HepG2 (cell line): Measurements from ENCODE around the gene CD300A. TPM values are rescaled to one million over a fixed set of nuclear protein-coding genes. Genes with fewer than 3 reads are reported as not detected.

Experiments used
- ATAC-seq: fragments of 200-7000 bp; cut with Tn5 transposase; 3 replicates; pipeline ENCODE4 v1.9.1; 2020; ENCODE audit warnings: mild to moderate bottlenecking, moderate library complexity
- BruUV-seq: library from RNA; stranded (reverse); fragments of 400-500 nt; replicated peaks from 2 replicates; lab custom pipeline; 2021; lab: Mats Ljungman, UMichigan
- CTCF ChIA-PET: fragments of 300-600 bp; formaldehyde crosslinking; extraction: SDS; loops from one replicate; lab custom pipeline; 2021; ENCODE audit warnings: low total read pairs, inconsistent platforms, low intra/inter-chr PET ratio; lab: Yijun Ruan, JAX
- POLR2A ChIA-PET: fragments of 350-600 bp; sonication (Branson Sonifier 250); formaldehyde crosslinking; loops from one replicate; lab custom pipeline; 2020; ENCODE audit warnings: antibody characterized with exemption, inconsistent platforms; lab: Yijun Ruan, JAX
- DNase-seq: peaks from one replicate; pipeline ENCODE4 v3.0.0-alpha.2; 2015; ENCODE audit warnings: low spot score
- FAIRE-seq: peaks from 3 replicates; lab custom pipeline; 2011; peaks lifted over from hg19 to GRCh38; lab: Jason Lieb, UNC
- H2AFZ ChIP-seq: one replicate; pipeline ENCODE4 v1.6.1; 2011; ENCODE audit warnings: low read length, inconsistent platforms
- H3K27ac ChIP-seq: fragments of 300-600 bp; 3 replicates; pipeline ENCODE4 v1.8.0; 2011; ENCODE audit warnings: mixed run types, mild to moderate bottlenecking, mixed read lengths, low read length, inconsistent platforms; ENCODE audit not compliant: insufficient read depth; ENCODE audit errors: extremely low read length
- H3K27me3 ChIP-seq, 2 experiments: fragments of 200-600 bp in 1 of 2; 2 replicates in 1 of 2; 3 replicates in 1 of 2; pipeline versions ENCODE4 v1.6.0 to v1.8.0; 2011; ENCODE audit warnings: low read length in 2 of 2, mild to moderate bottlenecking in 2 of 2, moderate library complexity in 2 of 2, inconsistent platforms in 1 of 2; ENCODE audit not compliant: insufficient read depth in 2 of 2, control insufficient read depth in 1 of 2
- H3K36me3 ChIP-seq, 2 experiments: fragments of 200-600 bp in 1 of 2; replicated peaks in 1 of 2; 2 replicates in 1 of 2; 3 replicates in 1 of 2; pipeline versions ENCODE4 v1.5.1 to v1.8.0; 2011; ENCODE audit warnings: low read length in 2 of 2, inconsistent platforms in 1 of 2; ENCODE audit not compliant: insufficient read depth in 2 of 2, control insufficient read depth in 1 of 2
- H3K4me1 ChIP-seq: 2 replicates; pipeline ENCODE4 v1.5.1; 2012; ENCODE audit warnings: low read length, inconsistent platforms; ENCODE audit not compliant: insufficient read depth
- H3K4me2 ChIP-seq: 2 replicates; pipeline ENCODE4 v1.6.0; 2011; ENCODE audit warnings: low read depth, low read length, inconsistent platforms
- H3K4me3 ChIP-seq, 3 experiments: fragments of 200-600 bp in 1 of 3; sonication (generic), shearing (Covaris generic) in 1 of 3; replicated peaks in 1 of 3; 2 replicates each; pipeline ENCODE4 v1.5.1; 2011 to 2016; ENCODE audit warnings: low read length in 3 of 3, inconsistent platforms in 2 of 3, low read depth in 2 of 3, mild to moderate bottlenecking in 2 of 3, control low read depth in 1 of 3, mixed read lengths in 1 of 3; ENCODE audit not compliant: insufficient read depth in 1 of 3
- H3K79me2 ChIP-seq: one replicate; pipeline ENCODE4 v1.6.1; 2011; ENCODE audit warnings: low read length, inconsistent platforms; ENCODE audit not compliant: insufficient read depth
- H3K9ac ChIP-seq: 2 replicates; pipeline ENCODE4 v1.6.0; 2011; ENCODE audit warnings: mild to moderate bottlenecking, low read depth, low read length, inconsistent platforms; ENCODE audit not compliant: insufficient read depth
- H3K9me3 ChIP-seq: 2 replicates; pipeline ENCODE4 v1.5.1; 2012; ENCODE audit warnings: mild to moderate bottlenecking, low read length
- H4K20me1 ChIP-seq: 2 replicates; pipeline ENCODE4 v1.6.0; 2011; ENCODE audit warnings: inconsistent platforms, mild to moderate bottlenecking, low read length, moderate library complexity; ENCODE audit not compliant: insufficient read depth
- ARNT ChIP-seq: fragments of 450-650 bp; IDR thresholded peaks from 2 replicates; pipeline ENCODE4 v1.6.1; 2017
- RFX5 ChIP-seq: IDR thresholded peaks from 2 replicates; pipeline ENCODE4 v1.6.1; 2011; ENCODE audit warnings: low read depth, low read length, improper control_type of control experiment
- SALL2 ChIP-seq: sonication (generic); formaldehyde crosslinking; IDR thresholded peaks from 2 replicates; pipeline ENCODE4 v1.8.1; 2023; ENCODE audit warnings: mild to moderate bottlenecking, missing genetic modification reagents, inconsistent platforms
- SRF ChIP-seq: IDR thresholded peaks from 2 replicates; pipeline ENCODE4 v1.6.1; 2011; ENCODE audit warnings: mild to moderate bottlenecking, low read depth, low read length, moderate library complexity
- ZBTB8A ChIP-seq: sonication (generic); formaldehyde crosslinking; IDR thresholded peaks from 2 replicates; pipeline ENCODE4 v1.4.0; 2020; ENCODE audit warnings: mild to moderate bottlenecking, low read depth, missing genetic modification reagents, borderline replicate concordance
- ZNF383 ChIP-seq: sonication (generic); formaldehyde crosslinking; IDR thresholded peaks from 2 replicates; pipeline ENCODE4 v1.4.0; 2020; ENCODE audit warnings: missing genetic modification reagents, mild to moderate bottlenecking, borderline replicate concordance
- ZNF564 ChIP-seq: sonication (generic); formaldehyde crosslinking; IDR thresholded peaks from 2 replicates; pipeline ENCODE4 v1.8.1; 2023; ENCODE audit warnings: mild to moderate bottlenecking, missing genetic modification reagents
- ZNF782 ChIP-seq: sonication (generic); formaldehyde crosslinking; IDR thresholded peaks from 2 replicates; pipeline ENCODE4 v1.4.0; 2020; ENCODE audit warnings: missing genetic modification reagents, mild to moderate bottlenecking, borderline replicate concordance
- WGBS: methylation state at CpG from one replicate; pipeline ENCODE4 v1.1.6; 2017; ENCODE audit warnings: low lambda C conversion rate; 5-methylcytosine and 5-hydroxymethylcytosine counted together
- in situ Hi-C: cut with HindIII; loops from 2 replicates; pipeline ENCODE4 v1.10.0; 2017; ENCODE audit warnings: low pct_unique_long_range_greater_than_20kb; ENCODE audit not compliant: extremely low pct_ligation_motif_present
- intact Hi-C: fragments of 100-400 bp; cut with micrococcal nuclease; formaldehyde crosslinking; loops from one replicate; pipeline ENCODE4 v1.10.0; 2022; ENCODE audit not compliant: unreplicated experiment
- polyA plus RNA-seq, 8 experiments: library from polyadenylated mRNA; depleted of rRNA in 3 of 8; stranded (reverse) in 7 of 8; unstranded in 1 of 8; fragments of >200 nt; fragmentation: Illumina TruSeq in 4 of 8; extraction: Trizol in 4 of 8; gene quantifications; 2 replicates each; pipeline versions ENCODE4 v1.2.1 to v1.2.3, GENCODE V29; 2011 to 2016; ENCODE audit warnings: low read depth in 4 of 8, missing spikeins in 1 of 8, mixed read lengths in 1 of 8; ENCODE audit not compliant: insufficient read depth in 1 of 8
- total RNA-seq, 5 experiments: library from RNA; depleted of rRNA; stranded (reverse); fragments of >200 nt; fragmentation: Illumina TruSeq; extraction: Trizol; gene quantifications; 2 replicates each; pipeline ENCODE4 v1.2.3, GENCODE V29; 2016; ENCODE audit warnings: low read depth in 1 of 5
- TF ChIP-seq, protein P1 (sequence below): IDR thresholded peaks from 2 replicates; pipeline ENCODE4 v1.6.1; 2016; ENCODE audit warnings: missing genetic modification reagents, missing compliant biosample characterization
- TF ChIP-seq, protein P2 (sequence below): IDR thresholded peaks from 2 replicates; pipeline ENCODE4 v1.6.1; 2018; ENCODE audit warnings: missing genetic modification reagents, mild to moderate bottlenecking, missing compliant biosample characterization
- TF ChIP-seq, protein P3 (sequence below): sonication (generic); formaldehyde crosslinking; IDR thresholded peaks from 2 replicates; pipeline ENCODE4 v1.4.0; 2020; ENCODE audit warnings: missing genetic modification reagents
- TF ChIP-seq, protein P4 (sequence below): sonication (generic); formaldehyde crosslinking; IDR thresholded peaks from 2 replicates; pipeline ENCODE4 v1.5.0; 2020; ENCODE audit warnings: mild to moderate bottlenecking, missing genetic modification reagents
- TF ChIP-seq, protein P5 (sequence below): sonication (generic); formaldehyde crosslinking; IDR thresholded peaks from 2 replicates; pipeline ENCODE4 v1.4.0; 2020; ENCODE audit warnings: missing genetic modification reagents
- TF ChIP-seq, protein P6 (sequence below): sonication (generic); formaldehyde crosslinking; IDR thresholded peaks from 2 replicates; pipeline ENCODE4 v1.9.0; 2021; ENCODE audit warnings: mild to moderate bottlenecking, missing genetic modification reagents

Gene CD300A
- total and polyA plus RNA-seq, 2 of the 13 experiments (the other 11 are each of a cell fraction or from before 2014, with no cell fraction given) = not detected

DNA sequence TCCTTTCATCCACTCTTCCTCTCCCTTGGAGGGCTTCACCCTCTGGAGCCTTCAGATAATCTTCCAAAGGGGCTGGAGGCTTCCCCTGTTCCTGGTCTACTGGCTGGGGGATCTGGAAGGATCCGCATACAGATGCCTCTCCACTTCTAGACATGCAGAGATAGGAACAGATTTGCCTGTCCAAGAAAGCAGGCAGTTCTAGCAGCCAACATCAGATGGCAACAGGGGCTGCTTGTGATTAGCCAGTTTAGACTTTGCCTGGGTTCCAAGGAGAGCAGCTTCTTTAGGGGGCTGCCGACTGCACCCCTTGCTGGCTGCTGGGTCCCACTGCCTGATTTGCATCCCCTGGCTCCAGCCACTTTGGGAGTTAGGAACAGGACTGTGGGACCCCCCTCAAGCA, 6.2 kb upstream of the CD300A start:
- no peak for FAIRE-seq
- in situ Hi-C loops (no loop called here), intact Hi-C loops (no loop called here)
- Histone ChIP-seq H3K27me3 (peaks cover 3 to 35% of the 10 kb centered on the region in 2 experiments; a peak in 4 of 5 replicates), H3K4me2 (no peak overlapping the region), H3K79me2 (no peaks in the 10 kb centered on the region), H3K9me3 (no peaks in the 10 kb centered on the region), H4K20me1 (no peaks in the 10 kb centered on the region), H3K4me1 (peaks cover 29% of the 10 kb centered on the region), H3K9ac (no peak overlapping the region), H2AFZ (no peak overlapping the region), H3K36me3 (no peaks in the 10 kb centered on the region), H3K4me3 (no peak overlapping the region), H3K27ac (no peak overlapping the region)
- ChIA-PET CTCF (no interaction called here), POLR2A (no interaction called here)
- no peak for ATAC-seq
- no peak for DNase-seq
- 7% methylated on average over 1 of the region's 2 CpGs for WGBS
- no TSS peak for BruUV-seq
- TF ChIP-seq, protein P1, sequence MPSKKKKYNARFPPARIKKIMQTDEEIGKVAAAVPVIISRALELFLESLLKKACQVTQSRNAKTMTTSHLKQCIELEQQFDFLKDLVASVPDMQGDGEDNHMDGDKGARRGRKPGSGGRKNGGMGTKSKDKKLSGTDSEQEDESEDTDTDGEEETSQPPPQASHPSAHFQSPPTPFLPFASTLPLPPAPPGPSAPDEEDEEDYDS (CRISPR knock-in tag) = no peak
- no peak for TF ChIP-seq ZNF782
- no peak for TF ChIP-seq ZBTB8A
- TF ChIP-seq SALL2 (CRISPR knock-in tag) = no peak
- TF ChIP-seq, protein P2, sequence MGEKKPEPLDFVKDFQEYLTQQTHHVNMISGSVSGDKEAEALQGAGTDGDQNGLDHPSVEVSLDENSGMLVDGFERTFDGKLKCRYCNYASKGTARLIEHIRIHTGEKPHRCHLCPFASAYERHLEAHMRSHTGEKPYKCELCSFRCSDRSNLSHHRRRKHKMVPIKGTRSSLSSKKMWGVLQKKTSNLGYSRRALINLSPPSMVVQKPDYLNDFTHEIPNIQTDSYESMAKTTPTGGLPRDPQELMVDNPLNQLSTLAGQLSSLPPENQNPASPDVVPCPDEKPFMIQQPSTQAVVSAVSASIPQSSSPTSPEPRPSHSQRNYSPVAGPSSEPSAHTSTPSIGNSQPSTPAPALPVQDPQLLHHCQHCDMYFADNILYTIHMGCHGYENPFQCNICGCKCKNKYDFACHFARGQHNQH (CRISPR knock-in tag) = no peak
- no peak for TF ChIP-seq RFX5
- TF ChIP-seq ARNT = no peak
- TF ChIP-seq, protein P3, sequence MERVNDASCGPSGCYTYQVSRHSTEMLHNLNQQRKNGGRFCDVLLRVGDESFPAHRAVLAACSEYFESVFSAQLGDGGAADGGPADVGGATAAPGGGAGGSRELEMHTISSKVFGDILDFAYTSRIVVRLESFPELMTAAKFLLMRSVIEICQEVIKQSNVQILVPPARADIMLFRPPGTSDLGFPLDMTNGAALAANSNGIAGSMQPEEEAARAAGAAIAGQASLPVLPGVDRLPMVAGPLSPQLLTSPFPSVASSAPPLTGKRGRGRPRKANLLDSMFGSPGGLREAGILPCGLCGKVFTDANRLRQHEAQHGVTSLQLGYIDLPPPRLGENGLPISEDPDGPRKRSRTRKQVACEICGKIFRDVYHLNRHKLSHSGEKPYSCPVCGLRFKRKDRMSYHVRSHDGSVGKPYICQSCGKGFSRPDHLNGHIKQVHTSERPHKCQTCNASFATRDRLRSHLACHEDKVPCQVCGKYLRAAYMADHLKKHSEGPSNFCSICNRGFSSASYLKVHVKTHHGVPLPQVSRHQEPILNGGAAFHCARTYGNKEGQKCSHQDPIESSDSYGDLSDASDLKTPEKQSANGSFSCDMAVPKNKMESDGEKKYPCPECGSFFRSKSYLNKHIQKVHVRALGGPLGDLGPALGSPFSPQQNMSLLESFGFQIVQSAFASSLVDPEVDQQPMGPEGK (CRISPR knock-in tag) = no peak
- TF ChIP-seq SRF = no peak
- TF ChIP-seq, protein P4, sequence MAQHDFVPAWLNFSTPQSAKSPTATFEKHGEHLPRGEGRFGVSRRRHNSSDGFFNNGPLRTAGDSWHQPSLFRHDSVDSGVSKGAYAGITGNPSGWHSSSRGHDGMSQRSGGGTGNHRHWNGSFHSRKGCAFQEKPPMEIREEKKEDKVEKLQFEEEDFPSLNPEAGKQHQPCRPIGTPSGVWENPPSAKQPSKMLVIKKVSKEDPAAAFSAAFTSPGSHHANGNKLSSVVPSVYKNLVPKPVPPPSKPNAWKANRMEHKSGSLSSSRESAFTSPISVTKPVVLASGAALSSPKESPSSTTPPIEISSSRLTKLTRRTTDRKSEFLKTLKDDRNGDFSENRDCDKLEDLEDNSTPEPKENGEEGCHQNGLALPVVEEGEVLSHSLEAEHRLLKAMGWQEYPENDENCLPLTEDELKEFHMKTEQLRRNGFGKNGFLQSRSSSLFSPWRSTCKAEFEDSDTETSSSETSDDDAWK = no peak
- TF ChIP-seq ZNF564 (CRISPR knock-in tag) = no peak
- TF ChIP-seq ZNF383 (CRISPR knock-in tag) = no peak
- TF ChIP-seq, protein P5, sequence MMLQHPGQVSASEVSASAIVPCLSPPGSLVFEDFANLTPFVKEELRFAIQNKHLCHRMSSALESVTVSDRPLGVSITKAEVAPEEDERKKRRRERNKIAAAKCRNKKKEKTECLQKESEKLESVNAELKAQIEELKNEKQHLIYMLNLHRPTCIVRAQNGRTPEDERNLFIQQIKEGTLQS (CRISPR knock-in tag) = no peak
- TF ChIP-seq, protein P6, sequence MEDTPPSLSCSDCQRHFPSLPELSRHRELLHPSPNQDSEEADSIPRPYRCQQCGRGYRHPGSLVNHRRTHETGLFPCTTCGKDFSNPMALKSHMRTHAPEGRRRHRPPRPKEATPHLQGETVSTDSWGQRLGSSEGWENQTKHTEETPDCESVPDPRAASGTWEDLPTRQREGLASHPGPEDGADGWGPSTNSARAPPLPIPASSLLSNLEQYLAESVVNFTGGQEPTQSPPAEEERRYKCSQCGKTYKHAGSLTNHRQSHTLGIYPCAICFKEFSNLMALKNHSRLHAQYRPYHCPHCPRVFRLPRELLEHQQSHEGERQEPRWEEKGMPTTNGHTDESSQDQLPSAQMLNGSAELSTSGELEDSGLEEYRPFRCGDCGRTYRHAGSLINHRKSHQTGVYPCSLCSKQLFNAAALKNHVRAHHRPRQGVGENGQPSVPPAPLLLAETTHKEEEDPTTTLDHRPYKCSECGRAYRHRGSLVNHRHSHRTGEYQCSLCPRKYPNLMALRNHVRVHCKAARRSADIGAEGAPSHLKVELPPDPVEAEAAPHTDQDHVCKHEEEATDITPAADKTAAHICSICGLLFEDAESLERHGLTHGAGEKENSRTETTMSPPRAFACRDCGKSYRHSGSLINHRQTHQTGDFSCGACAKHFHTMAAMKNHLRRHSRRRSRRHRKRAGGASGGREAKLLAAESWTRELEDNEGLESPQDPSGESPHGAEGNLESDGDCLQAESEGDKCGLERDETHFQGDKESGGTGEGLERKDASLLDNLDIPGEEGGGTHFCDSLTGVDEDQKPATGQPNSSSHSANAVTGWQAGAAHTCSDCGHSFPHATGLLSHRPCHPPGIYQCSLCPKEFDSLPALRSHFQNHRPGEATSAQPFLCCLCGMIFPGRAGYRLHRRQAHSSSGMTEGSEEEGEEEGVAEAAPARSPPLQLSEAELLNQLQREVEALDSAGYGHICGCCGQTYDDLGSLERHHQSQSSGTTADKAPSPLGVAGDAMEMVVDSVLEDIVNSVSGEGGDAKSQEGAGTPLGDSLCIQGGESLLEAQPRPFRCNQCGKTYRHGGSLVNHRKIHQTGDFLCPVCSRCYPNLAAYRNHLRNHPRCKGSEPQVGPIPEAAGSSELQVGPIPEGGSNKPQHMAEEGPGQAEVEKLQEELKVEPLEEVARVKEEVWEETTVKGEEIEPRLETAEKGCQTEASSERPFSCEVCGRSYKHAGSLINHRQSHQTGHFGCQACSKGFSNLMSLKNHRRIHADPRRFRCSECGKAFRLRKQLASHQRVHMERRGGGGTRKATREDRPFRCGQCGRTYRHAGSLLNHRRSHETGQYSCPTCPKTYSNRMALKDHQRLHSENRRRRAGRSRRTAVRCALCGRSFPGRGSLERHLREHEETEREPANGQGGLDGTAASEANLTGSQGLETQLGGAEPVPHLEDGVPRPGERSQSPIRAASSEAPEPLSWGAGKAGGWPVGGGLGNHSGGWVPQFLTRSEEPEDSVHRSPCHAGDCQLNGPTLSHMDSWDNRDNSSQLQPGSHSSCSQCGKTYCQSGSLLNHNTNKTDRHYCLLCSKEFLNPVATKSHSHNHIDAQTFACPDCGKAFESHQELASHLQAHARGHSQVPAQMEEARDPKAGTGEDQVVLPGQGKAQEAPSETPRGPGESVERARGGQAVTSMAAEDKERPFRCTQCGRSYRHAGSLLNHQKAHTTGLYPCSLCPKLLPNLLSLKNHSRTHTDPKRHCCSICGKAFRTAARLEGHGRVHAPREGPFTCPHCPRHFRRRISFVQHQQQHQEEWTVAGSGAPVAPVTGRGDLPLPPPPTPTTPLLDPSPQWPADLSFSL (CRISPR knock-in tag) = no peak
